SKM-1 treated with dmso at 0.1 percent for 144 hours (cell line): ENCODE data around the gene COX15.
"Not testable (repeated sequence)": the region's sequence is repeated elsewhere in the genome, so short reads cannot be mapped to it uniquely, and the experiment has no call there.

Experiments
- DNase-seq: peaks from one replicate; lab custom pipeline; 2025; ENCODE audit not compliant: unreplicated experiment; lab: John Stamatoyannopoulos, UW

Gene COX15

GRCh38 chr10:99732033-99732842, at the start of gene COX15, which contains the start of gene CUTC:
Gene COX15 (minus strand): TSS chr10:99732127. CDS start chr10:99732049, 78 bp downstream.
Gene CUTC (plus strand): TSS chr10:99732234. CDS start chr10:99732349, 115 bp downstream.
- DNase-seq, result peak; percentile 97

GRCh38 chr10:99779335-99779734, 47.4 kb upstream of the COX15 start:
- peak; percentile 87 for DNase-seq

- no peak for DNase-seq
These were observed 46.2 kb upstream of the COX15 start for GRCh38 chr10:99777918-99778714.

- no peak for DNase-seq
These were observed 43.9 kb upstream of the COX15 start for GRCh38 chr10:99775850-99776249.

- DNase-seq, result no peak
These were observed 38.6 kb upstream of the COX15 start for GRCh38 chr10:99770408-99771045.

- no peak for DNase-seq
These were observed 37.8 kb upstream of the COX15 start for GRCh38 chr10:99769706-99770105.

GRCh38 chr10:99768556-99768955, 36.6 kb upstream of the COX15 start:
- no peak for DNase-seq

GRCh38 chr10:99767901-99768300, 36.0 kb upstream of the COX15 start:
- DNase-seq, result no peak

- no peak for DNase-seq
These were observed 34.4 kb upstream of the COX15 start for GRCh38 chr10:99766302-99766681.

- no peak for DNase-seq
These were observed 33.9 kb upstream of the COX15 start for GRCh38 chr10:99765672-99766301.

GRCh38 chr10:99761365-99761764, 29.4 kb upstream of the COX15 start:
- DNase-seq, result no peak

- no peak for DNase-seq
These were observed 28.4 kb upstream of the COX15 start for GRCh38 chr10:99760321-99760720.

- no peak for DNase-seq
These were observed 26.4 kb upstream of the COX15 start for GRCh38 chr10:99758211-99758891.

- no peak for DNase-seq
These were observed 24.2 kb upstream of the COX15 start for GRCh38 chr10:99756159-99756558.

GRCh38 chr10:99754670-99755069, 22.7 kb upstream of the COX15 start:
- DNase-seq, result no peak

GRCh38 chr10:99750641-99751040, 18.7 kb upstream of the COX15 start:
- DNase-seq, result no peak

GRCh38 chr10:99748823-99749451, 17.0 kb upstream of the COX15 start:
- DNase-seq, result no peak

GRCh38 chr10:99746166-99746565, 14.2 kb upstream of the COX15 start:
- not testable (repeated sequence) for DNase-seq

- no peak for DNase-seq
These were observed 11.9 kb upstream of the COX15 start for GRCh38 chr10:99743841-99744240.

GRCh38 chr10:99742701-99743100, 10.8 kb upstream of the COX15 start:
- no peak for DNase-seq
